Kidney glomerular epithelial cell (primary cell): ENCODE results near the gene PITPNM3.
A peak's percentile ranks its signal among the peaks of the same experiment; 100 is the strongest.

Experiments
- DNase-seq: peaks from one replicate; lab custom pipeline; 2025; lab: John Stamatoyannopoulos, UW

PITPNM3 gene

DNA sequence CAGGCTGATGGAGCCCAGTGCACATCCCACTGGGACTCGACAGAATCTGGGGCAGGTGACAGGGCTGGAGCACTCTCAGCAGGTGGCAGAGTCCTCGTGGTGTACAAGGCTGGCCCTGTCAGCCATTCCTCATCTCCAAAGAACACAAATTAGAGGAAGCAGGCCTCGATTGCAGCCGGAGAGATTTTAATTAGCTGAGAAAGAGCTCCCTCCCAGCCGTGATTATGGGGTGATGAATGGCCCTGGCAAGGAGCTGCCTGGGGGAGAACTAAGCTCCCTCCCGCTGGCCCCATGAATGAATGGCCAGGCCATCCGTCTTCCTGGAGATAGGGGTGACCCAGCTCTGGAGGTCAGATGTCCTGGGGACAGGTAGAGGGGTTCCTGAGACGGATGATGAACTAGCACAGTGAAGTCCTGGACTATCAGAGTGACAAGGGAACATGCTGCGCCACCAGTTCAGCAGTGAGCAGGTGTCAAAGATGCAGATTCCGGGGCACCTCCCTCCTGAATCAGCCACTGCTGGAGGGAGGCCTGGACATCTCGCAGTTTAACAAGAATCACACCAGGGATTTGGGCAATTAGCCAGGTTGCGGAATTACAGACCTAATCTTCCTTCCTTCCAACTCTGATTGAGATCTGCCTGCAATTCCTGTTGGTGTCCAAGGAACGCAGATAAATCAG is 76.6 kb downstream of the PITPNM3 start:
- no peak for DNase-seq

DNA sequence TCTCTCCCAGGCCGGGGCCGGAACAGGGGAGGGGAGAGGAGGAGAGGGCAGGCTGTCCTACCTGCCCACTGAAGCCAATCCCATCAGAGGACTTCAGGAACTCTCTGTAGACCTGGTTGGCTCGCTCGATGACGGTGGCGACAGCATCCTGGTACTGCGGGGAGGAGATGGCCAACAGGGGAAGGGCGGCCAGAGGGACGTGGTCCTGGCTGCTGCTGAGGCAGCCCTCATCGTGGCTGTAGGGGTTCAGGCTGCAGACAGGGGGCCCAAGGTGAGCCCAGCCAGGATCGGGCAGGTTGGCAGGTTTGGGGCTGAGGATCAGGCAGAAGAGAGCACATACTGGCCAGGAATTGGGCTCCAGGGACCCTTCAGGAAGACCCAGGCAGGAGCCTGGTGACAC is 77.9 kb downstream of the PITPNM3 start:
- no peak for DNase-seq

DNA sequence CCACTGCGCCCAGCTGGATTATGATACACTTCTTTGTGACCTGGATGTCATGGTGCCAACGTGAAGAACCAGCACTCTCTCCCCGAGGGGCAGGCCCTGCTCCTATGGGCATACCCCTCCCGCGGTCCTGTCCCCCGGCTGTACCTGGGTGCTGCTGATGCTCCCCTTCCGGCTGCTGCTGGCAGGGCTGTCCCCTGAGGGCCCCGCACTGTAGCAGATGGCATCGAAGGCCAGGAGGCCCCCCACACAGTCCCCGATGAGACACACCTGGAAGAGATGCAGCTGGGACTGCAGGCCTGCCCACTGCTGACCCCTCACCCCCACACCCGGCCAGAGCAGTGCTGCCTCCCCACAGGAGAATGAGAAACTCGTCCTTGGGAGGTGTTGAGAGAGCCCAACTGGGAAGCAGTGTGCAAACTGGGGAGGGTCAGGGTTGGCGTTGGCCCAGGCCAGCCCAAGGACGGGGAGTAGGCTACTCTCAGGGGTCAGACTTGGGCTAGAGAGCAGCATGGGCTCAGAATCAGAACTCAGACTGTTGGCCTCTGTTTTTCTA is 78.4 kb downstream of the PITPNM3 start:
- DNase-seq = no peak

DNA sequence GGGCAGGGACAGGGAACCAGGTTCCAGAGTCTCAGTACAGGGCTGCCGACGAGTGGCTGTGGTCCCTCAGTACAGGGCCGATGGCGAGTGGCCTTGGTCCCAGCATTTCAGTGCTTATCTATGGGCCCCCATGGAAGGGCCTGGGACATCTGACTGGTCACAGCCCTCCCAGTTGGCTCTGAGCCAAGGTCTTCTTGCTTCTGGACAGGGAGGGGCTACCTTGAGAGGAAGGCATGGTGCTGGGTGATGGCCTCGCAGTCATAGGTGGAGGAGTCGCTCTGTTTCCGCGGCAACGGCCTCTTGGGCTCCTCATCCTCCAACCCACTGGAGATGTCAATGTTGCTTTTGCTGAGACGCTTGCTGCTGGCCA is 79.6 kb downstream of the PITPNM3 start:
- DNase-seq = no peak

DNA sequence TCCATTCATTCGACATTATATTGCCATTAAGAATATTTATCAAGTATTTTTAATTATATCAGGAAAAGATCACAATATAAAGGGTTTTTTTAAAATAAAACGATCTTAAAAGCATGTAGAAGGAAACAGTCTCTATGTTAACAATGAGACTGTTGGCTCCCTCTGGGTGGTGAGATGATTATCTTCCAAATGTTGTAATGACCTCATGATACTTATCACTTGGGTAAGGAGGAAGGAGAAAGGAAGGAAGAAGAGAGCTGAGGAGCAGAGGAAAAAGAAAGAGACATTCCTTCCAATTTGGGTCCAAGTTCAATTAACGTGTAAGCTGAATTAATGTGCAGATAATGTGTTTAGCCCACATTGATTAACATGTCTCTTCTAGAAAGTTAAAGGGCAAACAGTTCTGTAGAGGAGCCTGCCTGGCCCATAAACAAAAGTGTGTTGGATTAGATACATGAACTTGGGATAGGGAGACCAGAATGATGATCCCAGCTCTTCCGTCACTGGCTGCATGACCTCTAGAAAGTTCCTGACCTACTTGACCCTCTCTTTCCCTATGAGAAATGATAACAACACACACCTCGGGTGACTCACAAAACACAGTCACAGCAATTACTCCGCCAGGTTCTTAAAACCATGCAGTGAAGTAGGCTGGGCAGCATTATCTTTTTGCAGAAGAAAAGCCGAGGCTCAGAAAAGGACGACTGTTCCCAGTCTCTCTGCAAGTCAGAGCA is 80.1 kb downstream of the PITPNM3 start:
- DNase-seq = no peak

DNA sequence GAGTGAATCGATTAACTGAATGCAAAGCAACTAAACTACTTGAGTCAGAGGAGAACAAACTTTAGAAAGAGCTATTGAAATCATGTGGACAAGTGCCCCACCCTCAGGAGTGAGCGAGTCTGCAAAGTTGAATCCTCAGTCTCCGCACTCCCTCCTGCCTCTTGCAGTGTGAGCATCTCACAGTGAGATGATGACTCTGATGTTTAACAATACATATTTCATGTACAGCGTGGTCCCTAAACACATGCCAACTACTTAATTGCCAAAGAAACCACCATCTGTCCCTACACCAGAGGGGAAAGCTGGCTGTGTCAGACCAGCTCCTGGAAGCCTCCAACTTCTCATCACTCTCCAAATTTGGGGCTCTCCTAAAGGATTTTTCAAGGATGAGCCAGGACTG is 80.9 kb downstream of the PITPNM3 start:
- DNase-seq = no peak

DNA sequence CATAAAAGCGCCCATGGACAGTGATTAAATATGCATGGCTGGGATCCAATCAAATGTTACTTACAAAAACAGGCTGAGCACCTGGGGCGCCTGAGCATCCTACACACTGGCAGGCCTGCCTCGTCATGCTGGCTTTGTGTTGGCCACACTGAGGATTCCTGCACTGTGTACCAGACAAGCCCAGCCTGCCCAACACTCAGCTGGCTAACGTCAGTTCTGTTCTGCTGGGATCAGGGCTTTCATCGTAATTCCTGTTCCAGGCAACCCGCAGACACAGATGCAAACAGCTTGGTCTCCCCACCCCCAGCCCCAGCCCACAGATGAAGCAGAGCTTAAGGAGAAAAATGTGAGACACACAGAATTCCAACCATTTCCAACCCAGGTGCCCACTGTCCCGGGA is 81.4 kb downstream of the PITPNM3 start:
- no peak for DNase-seq

DNA sequence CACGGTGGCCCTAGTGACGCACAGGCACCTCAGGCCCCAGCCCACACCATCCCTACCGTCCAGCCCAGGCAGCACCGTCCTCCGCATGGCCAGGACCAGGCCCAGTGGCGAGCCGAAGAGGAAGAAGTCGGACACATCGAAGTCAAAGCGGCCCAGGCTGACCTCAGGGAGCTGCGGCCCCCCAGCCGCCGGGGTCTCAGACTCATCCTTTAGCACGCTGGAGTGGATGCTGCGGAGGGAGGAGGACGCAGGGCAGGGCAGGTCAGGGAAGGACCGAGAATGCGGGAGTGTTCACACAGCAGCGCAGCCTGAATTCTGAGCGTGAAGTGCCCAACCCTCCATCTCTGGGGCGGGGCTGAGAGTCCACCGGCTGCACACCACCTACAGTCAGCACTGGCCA is 82.0 kb downstream of the PITPNM3 start:
- DNase-seq = no peak

DNA sequence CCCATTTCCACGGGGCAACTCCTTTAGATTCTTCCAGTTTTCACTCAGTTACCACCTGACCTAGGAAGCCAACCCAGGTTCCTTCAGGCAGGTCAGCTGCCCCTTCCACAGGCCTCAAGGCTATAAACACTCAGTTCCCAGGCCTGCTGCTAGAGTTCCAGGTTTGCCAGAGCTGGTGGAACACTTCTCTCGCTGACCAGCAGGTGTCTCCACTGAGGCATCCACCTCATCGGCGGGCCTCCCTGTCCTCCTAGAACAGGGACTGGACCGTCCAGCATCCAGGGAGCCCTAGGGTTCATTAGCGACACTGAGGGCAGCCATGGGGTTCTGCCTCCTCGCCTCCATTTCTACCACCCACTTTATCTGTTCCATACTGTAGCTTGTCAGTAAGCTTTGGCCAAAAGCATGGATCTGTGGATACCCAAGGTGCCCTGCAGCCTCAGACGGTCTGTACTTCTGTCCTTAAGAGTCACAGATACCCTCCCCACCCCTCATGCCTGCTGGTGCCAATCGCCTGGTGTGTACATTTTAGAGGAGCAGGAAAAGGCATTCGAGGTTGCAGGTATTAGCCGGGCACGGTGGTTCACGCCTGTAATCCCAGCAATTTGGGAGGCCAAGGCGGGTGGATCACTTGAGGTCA is 83.1 kb downstream of the PITPNM3 start:
- peak; percentile 74 for DNase-seq

DNA sequence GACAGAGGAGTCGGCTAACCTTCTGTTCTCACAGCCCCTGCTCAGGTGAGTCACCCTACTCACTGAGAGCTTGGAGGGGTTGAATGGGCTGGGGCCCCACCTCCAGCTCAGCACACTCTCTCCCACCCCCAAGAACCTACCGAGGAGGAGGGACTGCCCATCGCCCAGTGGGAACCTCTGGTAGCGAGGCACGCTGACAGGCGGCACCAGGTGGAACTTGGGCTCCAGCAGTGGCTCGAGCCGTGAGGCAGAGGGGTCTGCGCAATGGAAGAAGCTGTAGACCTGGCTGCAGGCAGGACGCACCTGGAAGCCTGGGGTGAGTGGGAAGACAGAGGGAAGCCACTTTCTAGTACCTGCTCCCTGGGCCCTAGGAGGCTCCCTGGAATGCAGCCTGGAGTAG is 83.8 kb downstream of the PITPNM3 start:
- no peak for DNase-seq

DNA sequence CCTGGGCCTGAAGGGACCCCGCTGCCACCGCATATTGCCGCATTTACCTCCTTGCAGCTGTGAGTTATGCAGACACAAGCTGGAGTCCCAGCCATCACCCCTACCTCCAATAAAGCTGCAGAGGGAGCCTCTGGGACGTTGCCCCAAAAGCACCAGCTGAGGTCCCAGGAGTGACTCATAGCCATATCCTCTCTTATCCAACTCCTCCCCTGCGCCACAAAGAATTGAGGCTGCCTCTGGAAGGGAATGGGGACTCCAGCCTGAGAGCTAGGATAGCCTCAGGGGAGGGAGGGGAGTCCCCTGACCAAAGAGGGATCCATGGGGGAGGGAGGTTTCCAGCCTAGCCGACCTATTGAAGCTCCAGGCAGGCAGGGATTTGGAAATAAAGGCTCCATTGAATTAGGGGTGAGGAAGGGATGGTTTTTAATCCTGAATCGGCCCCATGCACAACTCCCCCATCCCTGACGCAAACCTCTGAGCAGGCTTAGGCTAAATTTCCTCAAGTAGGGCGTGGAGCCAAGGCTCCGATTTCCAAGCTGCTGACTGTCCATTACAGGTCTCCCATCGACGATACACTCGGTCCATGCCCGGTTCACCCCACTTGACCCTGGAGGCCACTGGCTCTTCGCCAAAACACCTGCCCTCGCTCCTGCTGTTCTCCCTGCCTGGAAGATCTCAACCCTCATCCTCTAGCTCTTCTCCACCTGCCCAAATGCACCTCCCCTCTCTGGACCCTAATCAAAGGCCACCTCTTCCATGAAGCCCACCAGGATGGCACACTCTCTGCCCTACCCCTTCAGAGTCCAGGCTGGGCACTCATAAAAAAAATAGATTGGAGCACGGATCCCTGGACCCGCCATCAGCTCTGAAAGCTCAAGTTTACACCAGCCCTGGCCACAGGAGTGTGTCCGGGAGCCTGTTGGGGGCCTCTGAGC is 84.6 kb downstream of the PITPNM3 start:
- peak; percentile 20 for DNase-seq

DNA sequence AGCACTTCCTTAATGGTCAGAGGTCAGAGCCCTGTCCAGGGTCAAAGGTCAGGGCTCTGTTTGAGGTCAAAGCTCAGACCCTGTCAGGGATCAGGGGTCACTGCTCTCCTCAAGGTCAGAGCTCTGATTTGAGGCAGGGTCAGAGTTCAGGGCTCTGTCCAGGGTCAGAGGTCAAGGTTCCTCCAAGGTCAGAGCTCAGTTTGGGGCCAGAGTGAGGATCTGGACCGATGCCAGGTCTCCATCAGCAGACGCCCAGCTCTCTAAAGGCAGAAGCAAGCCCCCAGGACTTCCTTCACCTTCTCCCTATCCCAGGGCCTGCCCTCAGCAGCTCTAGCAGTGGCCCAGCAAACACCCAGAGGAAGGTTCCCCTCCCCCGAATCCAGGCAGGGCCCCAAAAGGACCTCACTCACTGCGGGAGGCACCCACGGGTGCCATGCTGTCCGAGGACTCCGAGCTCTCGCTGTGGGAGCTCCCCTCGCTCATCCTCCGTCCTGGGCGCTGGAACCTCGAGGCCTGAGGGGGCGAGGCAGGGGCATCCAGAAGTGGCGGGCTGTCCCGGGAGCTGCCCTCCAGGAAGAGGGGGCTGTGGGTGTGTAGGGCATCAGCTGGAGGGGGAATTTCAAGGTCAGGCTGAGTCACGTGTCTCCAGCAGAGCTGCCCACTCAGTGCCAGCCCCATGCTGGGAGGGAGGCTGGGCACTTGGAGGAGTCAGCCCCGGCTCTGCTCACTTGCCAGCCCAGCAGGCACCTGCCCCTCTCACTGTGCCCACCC is 85.4 kb downstream of the PITPNM3 start:
- DNase-seq = no peak

DNA sequence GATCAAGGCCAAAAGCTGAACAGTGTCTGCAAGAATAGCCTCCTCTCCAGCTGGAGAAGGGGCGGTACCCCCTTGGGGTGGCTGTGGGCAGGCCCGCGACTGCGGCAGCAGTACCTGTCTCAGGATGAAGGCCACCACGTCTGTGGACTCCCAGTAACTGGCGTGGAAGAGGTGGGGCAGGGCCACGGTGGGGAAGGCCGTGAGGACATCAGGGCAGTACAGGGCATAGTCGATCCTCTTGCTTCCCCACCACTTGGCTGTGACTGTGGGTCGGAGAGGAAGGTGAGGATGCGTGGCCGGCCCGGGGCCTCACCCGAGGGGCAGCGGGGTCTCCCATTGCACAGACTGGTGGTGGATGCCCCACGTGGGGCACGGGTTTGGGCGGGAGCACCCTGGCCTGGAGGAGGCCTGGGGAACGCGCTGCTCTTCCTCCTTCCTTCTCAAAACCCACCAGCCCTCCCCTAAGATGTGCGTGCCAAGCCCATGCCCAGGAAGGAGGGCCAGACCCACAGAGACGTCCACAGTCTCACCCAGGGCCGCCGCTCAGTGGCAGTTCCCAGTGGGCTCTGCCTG is 86.1 kb downstream of the PITPNM3 start:
- DNase-seq = no peak

DNA sequence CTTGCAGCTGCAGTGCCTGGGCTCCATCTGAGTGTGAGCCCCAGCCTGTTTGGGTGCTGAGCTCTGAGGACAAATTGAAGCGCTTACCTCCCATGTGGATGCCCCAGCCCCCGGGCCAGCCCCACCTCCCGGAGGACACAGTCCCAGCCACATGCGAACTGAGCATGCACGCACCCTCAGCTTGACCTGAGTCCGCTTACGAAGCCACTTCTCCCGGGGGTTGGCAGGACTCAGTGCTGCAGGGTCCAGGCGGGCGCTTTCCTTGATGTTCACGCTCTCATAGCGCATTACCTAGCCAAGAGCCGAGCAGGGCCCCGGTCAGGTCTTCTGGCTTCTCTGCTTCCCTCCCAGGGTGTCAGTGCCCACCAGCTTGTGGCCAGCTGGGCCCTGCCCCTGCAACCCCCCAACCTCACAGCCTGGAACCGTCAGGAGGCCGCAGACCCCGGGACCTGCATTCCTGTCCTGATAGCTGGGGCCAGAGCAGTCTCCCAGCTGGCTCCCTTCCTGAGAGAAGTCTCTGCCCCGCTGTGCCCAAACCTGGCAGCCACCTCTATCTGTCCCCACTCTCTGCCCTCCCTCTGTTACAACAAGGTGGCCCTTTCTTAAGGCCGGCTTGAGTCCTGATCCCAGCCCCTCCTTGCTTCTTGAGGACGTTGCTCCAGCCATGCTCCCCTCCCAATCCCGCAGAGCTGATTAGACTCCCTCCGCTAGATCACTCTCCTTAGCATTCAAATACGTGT is 88.1 kb downstream of the PITPNM3 start:
- no peak for DNase-seq

DNA sequence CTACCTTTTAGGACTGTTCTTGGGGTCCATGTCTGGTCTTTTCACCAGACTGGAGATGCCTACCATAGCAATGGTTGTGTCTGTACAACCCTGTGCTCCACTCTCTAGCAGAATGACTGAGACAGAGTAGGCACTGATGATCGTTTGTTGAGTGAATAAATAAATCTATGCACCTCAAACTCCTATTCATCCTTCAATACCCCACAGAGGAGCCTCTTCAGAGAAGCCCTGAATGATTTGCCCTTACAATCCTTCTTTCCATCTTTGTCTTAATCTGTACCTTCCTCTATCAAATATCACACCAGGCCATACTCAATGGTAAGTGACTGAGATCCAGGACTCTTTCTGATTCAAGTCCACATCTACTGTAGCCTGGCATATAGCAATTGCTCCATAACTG is 88.8 kb downstream of the PITPNM3 start:
- no peak for DNase-seq

DNA sequence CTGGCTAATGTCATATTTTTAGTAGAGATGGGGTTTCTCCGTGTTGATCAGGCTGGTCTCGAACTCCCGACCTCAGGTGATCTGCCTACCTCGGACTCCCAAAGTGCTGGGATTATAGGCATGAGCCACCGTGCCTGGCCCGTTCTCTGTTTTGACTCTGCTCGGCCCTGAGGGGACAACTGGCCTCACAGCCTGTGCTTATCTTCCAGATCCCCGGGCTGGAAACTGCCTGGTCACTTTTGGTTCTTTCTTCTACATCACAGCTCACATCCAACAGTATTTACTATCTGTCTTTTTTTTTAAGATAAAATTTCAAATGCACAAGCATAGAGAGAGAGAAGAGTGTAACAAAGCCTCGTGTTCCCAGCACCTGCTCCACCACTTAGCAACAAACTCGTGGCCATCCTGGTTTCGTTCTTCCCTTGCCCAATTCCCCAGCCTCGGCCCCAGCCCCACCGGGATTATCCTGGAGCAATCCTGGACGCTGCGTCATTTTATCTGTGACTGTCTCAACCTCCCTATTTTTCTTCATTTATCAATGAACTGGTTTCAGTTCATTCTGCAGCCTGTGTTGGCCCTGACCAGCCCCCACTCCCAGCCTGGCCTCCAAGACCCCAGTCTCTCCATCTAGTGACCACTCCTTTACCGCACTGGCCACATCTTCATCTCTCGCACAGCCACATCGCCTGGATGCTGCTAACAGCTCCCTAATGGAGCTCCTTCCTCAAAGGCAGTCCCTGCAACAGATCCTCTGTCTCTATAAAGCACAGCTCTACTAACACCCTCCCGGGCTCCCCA is 91.0 kb downstream of the PITPNM3 start:
- DNase-seq = no peak

DNA sequence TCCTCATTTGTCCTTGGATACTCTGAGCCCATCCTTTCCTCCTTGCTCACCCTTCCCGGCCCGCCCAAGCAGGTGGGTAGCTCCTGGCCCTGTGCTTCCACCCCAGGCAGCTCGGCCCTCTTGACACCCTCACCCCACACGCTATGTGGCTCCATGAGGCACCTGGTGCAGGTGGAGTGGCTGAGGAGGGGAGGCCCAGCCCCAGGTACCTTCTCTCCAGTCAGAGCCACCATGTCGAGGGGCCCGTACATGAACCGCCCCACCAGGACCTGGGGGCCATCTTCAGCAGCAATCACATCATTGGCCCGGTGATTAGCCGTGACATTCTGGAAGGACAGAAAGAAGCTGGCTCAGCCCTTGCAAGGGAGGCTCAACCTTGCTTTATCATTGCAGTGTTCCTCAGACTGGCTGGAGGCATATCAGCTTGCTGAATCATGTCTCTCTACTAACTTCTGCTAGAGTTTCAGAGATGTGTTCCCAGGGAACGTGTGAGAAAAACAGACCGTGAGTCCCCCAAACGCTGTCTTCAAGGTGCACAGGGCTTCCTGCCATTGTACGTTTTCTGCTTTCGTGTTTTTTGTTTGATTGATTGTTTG is 91.8 kb downstream of the PITPNM3 start:
- DNase-seq = no peak

DNA sequence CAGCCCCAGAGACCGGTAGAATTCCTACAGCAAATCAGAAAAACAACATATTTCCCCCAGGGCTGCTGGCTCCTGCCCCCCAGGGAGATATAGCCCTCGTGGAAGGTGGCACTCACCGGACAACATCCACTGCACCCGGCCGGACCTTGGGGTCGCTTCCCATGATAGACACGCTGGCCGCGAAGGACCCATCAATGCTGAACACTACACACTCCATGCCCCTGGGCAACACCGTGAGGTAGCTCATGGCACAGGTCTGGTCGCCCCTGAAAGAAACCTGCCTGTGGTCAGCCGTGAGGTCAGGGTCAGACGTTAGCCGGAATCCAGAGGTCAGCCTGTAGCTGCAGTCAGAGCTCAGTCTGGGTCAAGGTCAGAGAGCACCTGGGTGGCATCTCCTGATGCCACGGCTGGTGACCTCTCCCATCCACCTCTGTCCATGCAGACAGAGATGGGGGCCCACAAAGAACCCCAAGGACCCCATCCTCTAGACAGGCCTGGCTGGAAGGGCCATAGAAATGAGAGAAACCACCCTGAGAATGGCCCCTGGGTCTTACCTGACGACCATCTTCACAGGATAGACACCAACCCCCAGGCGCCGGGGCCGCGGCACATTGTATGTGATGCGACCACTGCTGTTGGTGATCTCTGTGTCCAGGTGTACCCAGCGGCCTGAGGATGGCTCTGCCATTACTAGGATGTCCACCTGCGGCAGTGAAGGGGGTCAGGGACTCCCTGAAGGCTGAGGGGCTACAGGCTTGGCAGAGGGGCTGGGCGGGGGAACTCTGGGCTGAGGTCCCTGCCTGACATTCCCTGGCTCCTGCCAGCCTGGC is 92.5 kb downstream of the PITPNM3 start:
- DNase-seq = no peak
